GM21529 (cell line): ENCODE data around the gene GRIN2A.

Experiments
- ATAC-seq: cut with Tn5 transposase; IDR thresholded peaks from one replicate; pipeline ENCODE4 v1.9.1; 2021; ENCODE audit not compliant: unreplicated experiment

The GRIN2A gene

DNA sequence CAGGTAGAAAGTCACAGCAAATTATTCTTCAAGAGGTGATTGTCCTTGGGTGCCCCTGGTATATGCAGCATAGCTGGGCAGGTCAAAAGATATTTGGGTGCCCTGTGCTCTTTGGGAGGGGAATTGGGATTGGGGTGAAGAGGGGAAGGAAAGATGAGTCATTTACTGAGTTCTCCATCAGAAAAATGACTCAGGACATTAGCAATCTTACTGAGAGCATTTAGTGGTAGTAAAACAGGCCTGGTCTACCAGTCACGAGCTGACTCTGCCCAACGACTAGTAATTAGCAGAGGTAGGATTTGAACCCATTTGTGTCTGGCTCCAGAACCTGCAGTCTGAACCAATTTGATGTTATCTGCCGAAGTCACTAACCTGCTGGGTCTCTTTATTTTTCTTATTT lies 6.0 kb upstream of the GRIN2A start:
- ATAC-seq = no peak

DNA sequence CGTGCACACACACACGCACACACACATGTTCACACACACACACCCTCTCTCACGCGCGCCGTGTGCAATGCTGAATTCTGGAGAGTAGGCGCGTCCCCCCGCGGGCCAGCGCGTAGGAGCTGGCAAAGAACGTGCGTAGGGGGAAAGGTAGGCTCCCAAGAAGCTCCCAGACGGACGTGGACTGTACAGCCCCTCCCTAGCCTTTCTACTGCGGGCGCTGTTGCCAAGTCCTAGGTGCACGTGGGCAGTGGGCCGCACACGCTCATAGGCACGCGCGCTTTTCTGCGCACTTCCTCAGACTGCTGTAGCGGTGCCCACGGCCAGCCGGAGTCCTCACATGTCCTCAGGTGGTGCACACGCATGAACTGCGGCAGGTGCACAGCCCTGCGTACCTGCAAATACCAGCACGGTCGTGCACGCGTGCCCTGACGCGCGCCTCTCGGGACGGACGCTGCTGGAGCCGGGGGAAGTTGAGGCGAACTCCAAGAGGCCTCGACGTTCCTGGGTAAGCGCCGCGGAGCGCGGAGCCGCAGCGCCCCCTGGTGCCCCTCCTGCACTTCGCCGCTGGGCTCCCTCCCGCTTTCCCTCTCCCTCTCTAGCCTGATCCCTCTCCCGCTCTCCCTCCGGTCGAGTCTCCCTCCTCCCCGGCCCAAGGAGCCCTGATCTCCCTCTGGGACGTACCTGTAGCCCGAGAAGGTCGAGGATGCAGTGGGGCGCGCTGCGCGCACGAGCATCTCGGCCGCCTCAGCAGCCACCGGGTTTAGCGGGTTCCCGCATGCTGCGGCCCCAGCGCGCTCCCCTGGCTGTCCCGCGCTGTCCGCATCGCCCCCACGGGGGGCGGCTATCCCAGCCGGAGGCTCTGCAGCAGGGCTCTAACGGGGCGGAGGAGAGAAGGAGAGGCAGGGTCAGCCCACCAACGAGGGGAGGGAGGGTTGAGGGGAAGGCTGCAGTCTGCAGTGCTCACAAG lies 749 bp downstream of the GRIN2A start:
- ATAC-seq = peak; percentile 67

DNA sequence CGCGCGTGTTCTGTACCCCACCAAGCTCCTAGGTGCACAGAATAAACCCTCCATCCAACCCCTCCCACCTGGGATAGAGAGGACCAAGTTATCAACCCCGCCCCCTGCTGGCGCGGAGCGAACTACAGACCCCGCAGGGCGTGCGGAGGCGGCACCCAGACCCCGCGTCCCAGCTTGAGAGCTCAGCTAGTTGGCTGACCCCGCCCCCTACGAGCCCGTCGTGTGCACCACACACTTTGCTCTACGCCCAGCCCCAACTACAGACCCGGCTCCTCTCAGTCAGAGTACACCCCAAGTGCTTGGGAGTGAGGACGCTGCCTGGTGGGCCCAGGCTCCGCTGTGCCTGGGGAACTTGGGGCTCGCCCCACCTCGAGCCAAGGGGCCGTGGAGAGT lies 1.5 kb downstream of the GRIN2A start:
- ATAC-seq = no peak

DNA sequence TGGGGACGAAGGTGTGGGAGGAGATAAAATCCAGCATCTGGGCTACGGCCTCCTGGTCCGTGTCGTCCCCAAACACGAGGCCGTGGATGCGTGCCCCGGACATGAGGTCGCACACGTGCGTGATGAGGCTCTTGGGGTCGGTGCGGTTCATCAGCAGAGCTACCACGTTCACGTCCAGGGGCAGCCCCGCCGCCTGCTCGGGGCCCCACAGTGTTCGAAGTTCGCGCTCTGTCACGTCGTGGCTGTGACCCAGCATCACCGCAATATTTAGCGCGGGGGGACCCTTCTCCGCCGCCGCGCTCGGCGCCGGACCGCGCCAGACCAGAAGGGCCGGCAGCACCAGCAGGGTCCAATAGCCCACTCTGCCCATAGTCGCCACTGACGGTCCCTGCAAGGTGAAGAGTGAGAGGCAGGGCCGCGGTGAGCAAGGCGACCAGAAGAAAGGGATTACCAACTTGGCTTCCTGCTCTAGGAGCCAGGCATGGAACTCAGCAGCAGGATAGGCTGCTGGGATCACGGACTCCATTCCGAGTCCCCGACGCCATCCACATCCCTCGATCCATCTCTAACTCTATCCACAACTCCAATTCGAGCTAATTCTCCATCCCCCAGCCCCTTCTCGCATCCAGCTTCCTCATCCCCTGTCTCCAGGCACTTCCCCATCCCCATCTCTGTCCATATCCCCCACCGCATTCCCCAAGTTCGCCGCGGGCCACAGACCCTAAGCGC lies 2.0 kb downstream of the GRIN2A start:
- no peak for ATAC-seq

DNA sequence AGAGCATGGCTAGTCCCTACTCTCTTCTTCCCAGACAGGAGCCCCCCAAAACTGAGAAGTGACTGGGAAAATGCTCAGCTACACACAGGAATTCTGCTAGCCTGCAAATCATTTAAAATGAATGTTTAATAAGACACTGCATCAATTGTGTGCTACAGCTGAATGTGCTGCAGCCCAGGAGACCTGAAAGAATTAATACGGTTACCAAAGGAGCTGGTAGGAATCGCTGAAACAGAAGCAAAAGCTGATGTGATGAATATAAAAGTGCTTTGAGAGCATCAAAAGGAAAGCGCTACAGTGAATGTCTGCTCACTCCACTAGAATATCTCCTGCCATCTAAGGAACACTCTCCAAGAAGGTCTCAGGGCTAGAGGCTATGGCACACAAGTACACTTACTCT lies 3.7 kb downstream of the GRIN2A start:
- no peak for ATAC-seq

DNA sequence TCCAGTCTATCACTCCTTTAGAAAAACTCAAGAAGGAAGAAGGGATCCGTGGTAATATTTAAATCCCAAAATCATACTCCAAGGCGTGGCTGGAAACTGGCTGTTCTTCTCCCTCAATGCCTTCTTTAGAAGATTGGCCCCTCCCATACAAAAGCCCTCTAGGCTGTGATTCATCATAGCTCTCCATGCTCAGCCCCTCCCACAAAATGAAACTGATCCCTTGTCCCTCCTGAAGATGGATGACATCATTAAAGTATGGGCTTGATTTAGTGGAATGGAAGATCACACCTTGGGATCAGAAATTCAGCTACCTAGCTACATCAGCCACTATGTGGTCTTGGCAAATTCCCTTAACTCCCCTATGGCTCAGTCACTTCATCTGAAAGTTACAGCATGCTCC lies 4.1 kb downstream of the GRIN2A start:
- ATAC-seq = no peak

DNA sequence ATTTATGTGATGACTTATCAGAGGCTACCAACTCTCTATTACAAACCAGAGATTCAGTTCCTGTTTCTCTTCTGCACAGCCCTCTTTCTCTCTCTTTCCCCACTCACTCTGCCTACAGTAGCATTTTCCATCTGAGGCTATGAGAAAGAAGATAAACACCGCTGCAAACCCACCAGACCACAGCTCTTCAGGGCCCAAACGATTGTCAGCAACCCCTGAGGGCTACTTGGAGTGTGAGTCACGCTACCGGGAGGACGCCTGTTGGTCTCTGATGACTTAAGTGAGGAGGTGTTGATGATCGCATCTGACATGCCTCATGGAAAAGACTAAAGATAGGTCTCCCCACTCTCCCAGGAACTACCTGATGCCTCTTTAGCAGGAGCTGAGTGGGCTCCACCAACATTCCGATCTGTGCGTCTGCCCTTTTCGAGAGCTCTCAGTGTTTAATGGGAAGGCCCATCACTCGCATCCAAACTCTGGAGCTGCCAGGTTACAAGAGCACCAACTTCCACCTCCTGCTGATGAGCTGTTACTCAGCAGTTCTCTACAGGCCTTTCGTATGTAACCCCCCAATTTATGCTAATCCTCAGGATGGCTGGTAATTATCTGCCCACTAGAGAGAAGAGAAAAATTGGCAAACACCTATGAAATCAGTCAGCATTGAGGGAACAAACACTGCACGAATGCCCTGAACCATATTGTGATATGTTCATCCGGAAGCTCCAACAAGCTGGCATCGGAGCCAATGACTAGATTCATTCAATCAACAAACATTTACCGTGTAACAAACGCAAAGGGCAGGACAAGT lies 9.2 kb downstream of the GRIN2A start:
- peak; percentile 45 for ATAC-seq

DNA sequence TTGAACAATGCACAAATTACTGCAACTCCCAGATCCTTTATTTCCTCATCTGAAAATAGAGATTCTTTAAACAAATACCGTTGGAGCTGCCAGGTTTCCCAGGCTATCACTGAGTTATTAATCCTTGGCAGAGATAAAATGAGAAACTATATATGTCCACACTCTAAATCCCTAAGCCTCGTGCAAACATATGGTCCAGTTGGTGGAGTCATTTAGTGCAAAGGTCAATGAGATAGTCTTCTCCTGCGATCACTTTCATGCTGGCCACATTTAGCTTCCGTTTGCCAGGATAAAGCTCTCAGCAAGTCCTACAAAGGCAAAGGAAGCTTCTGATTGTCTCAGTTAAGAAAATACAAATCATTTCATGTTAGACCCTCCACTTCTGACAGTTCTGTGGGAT lies 11.0 kb downstream of the GRIN2A start:
- ATAC-seq = no peak

DNA sequence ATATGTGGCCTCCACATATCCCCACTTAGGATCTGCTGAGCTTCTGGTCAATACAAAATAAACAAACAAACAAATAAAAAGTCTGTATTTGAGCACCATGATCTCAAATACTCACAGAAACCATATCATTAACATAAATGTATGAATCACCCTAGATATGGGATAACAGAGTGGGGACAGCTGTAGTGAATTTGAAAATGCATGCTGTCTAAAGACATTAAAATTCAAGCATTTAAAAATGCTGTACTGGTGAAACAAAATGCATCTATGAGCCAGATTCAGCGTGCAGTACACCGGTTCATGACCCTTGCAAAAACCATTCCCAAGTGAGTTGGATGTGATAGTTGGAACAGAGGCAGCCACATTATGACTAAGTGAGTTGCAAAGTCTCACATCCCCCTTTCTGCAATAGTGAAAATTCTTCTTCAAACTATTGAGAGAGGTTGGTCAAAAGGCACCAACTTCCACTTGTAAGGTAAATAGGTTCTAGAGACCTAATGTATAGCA lies 12.3 kb downstream of the GRIN2A start:
- ATAC-seq = no peak

DNA sequence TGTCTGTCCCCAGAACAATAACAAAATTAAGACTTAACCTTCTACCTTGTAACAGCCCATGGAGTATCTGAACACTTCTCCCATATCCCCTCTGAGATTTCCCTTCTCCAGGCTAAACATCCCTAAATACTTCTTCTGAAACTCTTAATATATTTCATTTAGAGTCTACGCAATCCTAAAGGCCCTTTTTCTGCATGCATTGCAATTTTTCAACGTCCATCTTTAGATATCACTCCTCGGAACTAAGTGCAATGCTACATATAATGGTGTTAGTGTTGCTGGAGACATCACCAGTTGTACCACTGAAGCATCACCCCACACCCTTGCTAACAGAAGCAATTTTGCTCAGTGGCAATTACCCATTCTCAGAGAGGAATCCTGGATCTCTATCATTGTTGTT lies 13.2 kb downstream of the GRIN2A start:
- ATAC-seq = no peak

DNA sequence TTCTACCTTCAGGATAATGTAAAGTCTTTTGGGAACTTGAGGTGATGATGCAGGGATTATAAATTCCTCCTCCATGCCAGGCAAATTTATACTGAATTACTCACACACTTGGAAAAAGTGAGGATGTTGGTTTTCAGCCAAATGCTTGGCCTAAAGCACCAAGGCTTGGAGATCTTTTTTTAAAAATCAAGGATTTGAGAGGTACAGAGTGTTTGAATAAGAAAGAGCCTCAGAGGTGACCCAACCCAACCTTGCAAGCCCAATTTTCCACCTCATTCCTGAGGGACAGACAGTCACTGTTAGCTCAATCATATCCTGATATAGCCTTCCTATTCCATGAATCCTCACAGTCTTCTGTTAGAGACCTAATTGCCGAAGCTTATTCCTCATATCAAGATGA lies 14.0 kb downstream of the GRIN2A start:
- no peak for ATAC-seq

DNA sequence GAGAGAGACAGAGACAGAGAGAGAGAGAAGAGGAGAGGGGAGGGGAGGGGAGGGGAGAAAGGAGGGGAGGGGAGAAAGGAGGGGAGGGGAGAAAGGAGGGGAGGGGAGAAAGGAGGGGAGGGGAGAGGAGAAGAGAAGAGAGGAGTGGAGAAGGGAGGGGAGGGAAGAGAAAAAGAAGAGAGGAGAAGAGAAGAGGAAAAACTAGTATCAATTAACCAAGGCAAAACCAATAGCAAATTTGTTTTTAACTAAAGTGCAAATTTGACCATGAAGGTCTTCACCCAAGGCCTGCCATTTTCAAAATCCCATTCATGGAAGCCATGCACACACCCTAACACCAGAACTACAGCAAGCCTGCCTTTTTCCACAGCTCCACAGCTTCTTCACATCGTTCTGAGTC lies 16.6 kb downstream of the GRIN2A start:
- no peak for ATAC-seq

DNA sequence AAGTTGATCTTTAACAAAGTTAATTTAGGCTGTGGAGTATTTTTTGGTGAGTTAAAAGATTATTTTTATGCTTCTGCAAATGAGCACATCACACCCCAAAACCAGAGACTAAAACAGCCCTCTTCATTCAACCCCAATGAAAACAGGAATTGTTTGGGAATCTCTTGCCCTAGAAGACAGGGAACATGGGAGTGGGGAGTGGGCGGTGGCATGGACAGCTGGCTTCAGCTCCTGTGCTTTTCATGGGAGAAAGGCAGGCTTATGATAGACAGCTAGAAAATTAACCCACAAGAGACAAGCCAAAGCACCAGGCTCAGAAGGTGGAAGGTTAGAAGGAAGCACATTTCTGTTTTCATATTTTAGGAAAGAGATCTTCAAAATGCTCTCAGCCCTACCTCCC lies 19.2 kb downstream of the GRIN2A start:
- no peak for ATAC-seq

DNA sequence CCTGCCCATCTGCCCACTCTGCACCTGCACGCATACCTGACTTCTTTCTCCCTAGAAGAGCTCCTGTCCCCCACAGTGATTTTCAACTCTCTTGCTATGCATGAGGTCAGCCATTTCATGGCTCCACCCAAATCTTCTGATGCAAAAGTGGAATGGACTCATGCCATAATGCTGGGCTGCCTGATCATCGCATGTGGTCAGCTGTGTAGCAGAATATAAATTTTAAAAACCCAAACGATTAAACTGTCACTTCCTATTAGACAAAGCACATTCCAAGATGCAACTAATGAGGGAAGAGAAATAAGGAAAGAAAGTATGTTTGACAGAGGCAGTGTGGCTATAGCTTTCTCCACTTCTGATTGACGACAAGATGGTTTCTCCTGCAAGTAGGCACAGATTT lies 26.1 kb downstream of the GRIN2A start:
- no peak for ATAC-seq

DNA sequence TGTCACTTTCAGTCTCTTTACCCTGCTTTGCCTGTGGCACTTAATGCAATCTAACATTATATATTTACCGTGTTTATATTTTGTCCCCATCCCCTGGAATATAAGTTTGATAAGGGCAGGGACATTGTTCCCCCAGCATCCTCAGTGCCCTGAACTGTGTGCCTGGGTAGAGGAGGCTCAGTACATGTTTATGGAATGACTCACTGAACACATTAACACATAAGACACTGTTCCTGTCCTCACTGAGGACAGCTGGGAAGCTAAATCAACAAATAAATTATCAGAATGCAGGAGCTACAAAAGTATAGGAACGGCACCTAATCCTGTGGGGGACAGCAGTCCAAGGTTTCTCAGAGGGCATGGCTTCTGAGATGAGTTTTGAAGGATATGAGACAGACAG lies 27.8 kb downstream of the GRIN2A start:
- ATAC-seq = no peak

DNA sequence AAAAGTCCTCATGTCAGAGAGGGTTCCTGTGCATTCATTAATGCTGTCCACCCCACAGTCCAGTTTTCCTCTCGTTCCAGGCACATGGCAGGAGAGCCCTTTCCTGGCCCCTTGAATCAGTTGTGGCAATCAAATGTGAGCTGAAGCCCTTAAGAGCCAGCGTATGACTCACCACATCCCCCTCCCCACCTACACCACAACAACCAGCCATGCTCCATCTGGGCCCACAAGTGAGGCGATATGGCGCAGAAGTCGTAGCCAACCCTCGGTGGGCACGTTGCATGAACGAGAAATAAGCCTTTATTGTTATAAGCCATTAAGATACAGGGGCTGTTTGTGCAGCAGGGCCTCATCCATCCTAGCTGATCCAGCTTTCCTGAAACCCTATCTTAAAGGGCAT lies 28.2 kb downstream of the GRIN2A start:
- ATAC-seq = no peak

DNA sequence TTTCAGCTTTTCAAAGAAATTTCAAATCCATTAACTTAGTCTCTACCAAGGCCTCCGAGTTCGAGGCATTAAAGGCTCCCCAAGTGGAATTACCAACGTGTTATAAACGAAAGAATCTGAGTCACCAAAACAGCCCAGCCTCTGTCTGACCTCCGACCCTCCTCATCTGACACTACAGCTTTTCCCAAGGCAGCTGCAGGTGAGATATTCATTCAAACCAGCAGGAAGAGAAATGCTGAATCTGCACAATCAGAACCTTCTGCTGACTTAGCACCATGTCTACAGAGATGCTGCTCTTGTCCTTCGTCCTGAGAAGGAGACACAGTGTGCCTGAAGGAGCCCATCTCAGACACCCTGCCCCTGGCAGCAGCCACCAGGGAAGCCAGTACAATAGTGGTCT lies 30.5 kb downstream of the GRIN2A start:
- no peak for ATAC-seq

DNA sequence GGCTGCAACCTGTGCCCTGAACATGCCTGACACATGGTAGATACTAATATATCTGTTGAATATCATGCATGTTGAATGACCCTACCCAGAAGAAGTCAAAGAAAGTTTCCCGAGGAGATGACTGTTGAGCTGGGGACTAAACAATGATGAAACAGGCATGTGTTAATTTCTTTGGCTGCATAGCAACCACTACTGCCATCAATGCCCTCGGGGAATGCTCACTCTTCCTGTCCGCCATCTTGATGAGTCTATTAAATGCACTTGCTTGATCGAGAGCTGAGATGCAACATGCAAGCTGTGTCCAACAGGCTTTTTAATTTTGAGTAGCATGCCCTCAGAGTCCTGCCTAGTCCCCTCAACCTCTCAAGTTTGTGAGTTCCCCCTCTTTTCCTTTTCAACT lies 31.3 kb downstream of the GRIN2A start:
- no peak for ATAC-seq

DNA sequence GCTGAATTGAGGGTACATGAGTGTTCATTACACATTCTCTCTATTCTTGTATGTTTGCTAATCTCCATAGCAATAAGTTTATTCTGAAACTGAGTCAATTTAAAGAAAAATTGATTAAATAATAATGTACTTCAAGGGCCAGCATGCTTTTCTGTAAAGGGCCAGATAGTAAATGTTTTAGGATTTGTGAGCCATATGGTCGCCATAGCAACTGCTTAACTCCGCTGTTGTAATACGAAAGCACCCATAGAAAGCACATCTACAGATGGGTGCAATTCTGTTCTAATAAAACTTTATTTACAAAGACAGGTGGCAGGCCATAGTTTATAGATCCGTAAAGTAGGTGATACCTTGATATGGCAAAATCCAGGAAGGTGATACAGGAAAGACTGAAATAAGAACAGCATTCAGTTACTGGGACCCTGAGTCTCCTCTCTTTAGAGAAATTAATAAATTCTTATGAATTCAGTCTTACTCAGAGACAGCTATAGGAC lies 36.6 kb downstream of the GRIN2A start:
- ATAC-seq = no peak

DNA sequence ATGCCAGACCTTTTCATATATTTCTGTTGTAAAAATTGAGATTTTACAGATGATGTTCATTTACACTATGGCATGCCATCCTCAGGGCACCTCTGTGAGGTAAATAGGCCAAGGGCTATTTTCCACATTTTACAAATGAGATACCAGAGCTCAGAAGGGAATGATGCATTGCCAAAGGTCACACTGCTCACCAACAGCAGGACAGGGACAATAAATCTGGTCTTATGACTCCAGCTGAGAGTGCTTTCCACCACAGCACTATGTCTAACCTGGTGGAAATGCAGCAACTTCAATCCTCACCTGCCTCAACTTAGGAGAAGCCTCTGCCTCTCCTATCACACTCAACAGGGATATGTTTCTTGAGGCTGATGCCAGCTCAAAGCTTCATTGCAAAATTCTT lies 40.6 kb downstream of the GRIN2A start:
- ATAC-seq = no peak

DNA sequence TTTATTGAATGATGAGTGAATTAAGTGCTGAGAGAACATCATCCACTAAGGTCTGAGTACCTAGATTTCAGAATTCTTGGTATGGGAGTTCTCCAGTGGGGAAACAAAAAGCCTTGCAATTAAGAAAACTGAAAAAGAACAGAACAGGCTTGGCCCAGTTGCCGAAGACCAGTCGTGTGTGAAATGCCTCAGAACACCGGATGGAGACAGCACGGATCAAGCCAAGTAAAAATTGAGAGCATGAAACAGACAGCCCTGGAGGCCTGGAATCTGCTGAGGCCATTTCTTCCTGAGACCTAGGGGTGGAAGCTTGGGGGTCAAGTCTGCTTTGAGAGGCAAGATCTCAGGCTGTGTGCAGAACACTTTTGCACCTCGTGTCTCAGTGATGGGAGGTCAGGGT lies 43.3 kb downstream of the GRIN2A start:
- ATAC-seq = no peak
